ENCODE data around the gene RELA. TPM values are rescaled to one million over a fixed set of nuclear protein-coding genes. Genes with fewer than 3 reads are reported as not detected.

Gene RELA
- total RNA-seq, 4 donors from 2014 or later: 31.5 to 65.7 (median 34.6) TPM

GRCh38 chr11:65700399-65700798 is 37.7 kb upstream of the RELA start:
- TF ChIP-seq, protein P1, sequence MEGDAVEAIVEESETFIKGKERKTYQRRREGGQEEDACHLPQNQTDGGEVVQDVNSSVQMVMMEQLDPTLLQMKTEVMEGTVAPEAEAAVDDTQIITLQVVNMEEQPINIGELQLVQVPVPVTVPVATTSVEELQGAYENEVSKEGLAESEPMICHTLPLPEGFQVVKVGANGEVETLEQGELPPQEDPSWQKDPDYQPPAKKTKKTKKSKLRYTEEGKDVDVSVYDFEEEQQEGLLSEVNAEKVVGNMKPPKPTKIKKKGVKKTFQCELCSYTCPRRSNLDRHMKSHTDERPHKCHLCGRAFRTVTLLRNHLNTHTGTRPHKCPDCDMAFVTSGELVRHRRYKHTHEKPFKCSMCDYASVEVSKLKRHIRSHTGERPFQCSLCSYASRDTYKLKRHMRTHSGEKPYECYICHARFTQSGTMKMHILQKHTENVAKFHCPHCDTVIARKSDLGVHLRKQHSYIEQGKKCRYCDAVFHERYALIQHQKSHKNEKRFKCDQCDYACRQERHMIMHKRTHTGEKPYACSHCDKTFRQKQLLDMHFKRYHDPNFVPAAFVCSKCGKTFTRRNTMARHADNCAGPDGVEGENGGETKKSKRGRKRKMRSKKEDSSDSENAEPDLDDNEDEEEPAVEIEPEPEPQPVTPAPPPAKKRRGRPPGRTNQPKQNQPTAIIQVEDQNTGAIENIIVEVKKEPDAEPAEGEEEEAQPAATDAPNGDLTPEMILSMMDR (IDR thresholded peaks at IDR 0.05; ENCODE audit: low read depth): no peak

DNA sequence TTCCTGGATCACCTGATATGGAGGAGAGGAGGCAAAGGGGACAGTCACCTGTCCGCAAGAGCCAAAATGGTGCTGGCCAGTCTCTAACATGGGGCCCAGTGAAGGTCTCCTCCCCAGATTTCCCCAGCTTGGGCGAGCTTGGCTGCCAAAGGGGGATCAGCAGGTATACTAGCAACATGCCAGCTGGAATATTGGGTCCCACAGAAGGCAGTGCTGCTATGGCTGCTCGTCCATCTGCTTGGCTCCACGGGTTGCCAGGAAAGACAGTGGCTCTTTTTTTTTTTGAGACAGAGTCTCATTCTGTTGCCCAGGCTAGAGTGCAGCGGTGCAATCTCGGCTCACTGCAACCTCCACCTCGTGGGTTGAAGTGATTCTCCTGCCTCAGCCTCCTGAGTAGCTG is 36.6 kb upstream of the RELA start:
- TF ChIP-seq, protein P1 (IDR thresholded peaks at IDR 0.05; ENCODE audit: low read depth): no peak

GRCh38 chr11:65698205-65698604 is 35.5 kb upstream of the RELA start:
- TF ChIP-seq, protein P1 (IDR thresholded peaks at IDR 0.05; ENCODE audit: low read depth): no peak

DNA sequence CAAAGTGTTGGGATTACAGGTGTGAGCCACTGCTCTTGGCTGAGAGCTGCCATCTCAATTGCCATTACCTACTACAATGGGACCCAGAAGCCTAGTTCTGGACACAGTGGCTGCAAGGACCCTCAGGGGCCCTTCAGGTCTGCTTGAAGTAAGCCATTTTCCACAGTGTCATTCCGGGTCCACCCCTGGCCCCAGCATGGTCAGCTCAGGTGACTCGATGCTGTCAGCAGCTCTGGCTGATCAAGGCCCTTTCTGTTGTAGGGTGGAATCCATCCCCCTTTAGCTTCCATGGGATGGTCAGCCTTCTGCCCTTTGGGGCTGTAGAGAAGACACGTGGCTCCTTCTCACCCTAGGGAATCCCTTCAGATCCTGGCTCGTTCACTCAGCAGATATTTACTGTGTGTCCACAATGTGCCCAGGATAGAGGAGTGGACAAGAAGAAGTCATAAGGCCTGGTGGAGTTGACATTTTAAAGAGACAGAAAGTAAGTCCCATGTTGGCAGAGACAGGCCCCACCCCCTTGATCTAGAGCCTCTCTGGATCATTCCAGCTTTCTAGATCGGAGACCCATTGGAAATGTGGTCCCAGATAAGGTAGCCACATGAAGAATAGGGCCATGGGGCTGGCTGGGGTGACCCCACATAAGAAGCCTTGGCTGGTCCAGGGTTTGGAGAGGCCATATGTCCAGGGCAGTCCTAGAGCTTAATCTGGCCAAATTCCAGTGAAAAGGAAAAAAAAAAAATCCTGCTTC is 34.3 kb upstream of the RELA start:
- TF ChIP-seq, protein P1 (IDR thresholded peaks at IDR 0.05; ENCODE audit: low read depth): no peak

DNA sequence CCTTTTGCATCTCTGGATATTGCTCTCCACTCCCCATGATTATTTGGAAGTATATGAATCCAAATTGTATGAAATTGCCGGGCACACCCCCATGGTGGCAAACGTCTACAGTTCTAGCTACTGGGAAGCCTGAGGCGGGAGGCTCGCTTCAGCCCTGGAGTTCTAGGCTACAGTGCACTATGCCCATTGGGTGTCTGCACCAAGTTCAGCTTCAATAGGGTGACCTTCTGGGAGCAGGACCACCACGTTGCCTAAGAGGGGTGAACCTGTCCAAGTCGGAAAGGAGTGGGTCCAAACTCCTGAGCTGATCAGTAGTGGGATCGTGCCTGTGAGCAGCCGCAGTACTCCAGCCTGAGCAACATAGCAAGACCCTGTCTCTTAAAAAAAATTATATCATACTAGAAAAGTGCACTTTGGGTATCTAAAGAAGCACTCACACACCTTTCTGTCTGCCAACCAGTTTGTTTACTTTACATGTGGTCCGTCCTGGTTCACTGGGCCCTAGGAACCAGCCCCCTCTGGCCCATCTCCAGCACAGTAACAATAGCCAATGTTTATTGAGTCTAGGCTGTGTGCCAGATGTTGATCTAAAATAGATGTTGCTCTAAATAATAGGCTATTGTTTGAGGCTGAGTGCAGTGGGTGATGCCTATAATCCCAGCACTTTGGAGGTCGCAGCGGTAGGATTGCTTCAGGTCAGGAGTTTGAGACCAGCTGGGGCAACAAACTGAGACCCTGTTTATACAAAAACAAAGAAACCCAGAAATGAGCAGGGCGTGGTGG is 32.9 kb upstream of the RELA start:
- TF ChIP-seq, protein P1 (IDR thresholded peaks at IDR 0.05; ENCODE audit: low read depth): no peak

DNA sequence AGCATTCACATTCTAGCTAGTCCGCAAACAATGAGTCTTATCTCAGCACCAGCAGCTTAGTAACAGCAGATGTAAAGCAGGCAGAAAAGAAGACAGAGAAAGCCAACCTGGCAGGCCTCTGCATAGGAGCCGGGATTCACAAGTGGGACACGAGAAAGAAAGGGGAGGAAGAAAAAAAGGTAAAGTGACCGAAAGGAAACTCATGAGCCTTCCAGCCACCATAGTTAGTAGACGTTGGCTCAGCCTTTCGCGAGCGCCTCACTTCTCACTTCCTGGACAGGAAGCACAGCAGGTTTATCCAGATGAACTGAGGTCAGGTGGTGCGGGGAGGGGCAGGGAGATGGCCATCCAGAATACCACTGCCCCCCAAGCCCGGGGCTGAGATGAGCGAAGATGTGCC is 29.7 kb upstream of the RELA start:
- TF ChIP-seq, protein P1 (IDR thresholded peaks at IDR 0.05; ENCODE audit: low read depth): no peak

- TF ChIP-seq, protein P1 (IDR thresholded peaks at IDR 0.05; ENCODE audit: low read depth): no peak
Measured at GRCh38 chr11:65685981-65686380, 23.3 kb upstream of the RELA start.
